Neuron (in vitro differentiated cells): ENCODE measurements around the gene ARFRP1.
"Not testable (repeated sequence)": the region's sequence is repeated elsewhere in the genome, so short reads cannot be mapped to it uniquely, and the experiment has no call there.

Experiments
- H2AFZ ChIP-seq: one replicate; pipeline ENCODE4 v1.6.1; 2013; ENCODE audit warnings: low read depth, mild to moderate bottlenecking, inconsistent platforms, low read length, moderate library complexity
- H3K27me3 ChIP-seq: one replicate; pipeline ENCODE4 v1.6.1; 2013; ENCODE audit warnings: low read length; ENCODE audit not compliant: insufficient read depth
- H3K36me3 ChIP-seq: one replicate; pipeline ENCODE4 v1.6.1; 2013; ENCODE audit warnings: low read length; ENCODE audit not compliant: insufficient read depth
- H3K4me1 ChIP-seq: one replicate; pipeline ENCODE4 v1.6.1; 2013; ENCODE audit warnings: low read length; ENCODE audit not compliant: insufficient read depth
- H3K4me3 ChIP-seq: 2 replicates; pipeline ENCODE4 v1.5.1; 2013; ENCODE audit warnings: mild to moderate bottlenecking, low read length, moderate library complexity
- H3K9me3 ChIP-seq: one replicate; pipeline ENCODE4 v1.6.1; 2013; ENCODE audit warnings: low read length

ARFRP1 gene

GRCh38 chr20:63682384-63683139, 25.2 kb downstream of the ARFRP1 start:
- Histone ChIP-seq H3K27me3 (no peaks in the 10 kb centered on the region), H2AFZ (no peak overlapping the region), H3K4me3 (no peak overlapping the region), H3K36me3 (peaks cover 28% of the 10 kb centered on the region), H3K9me3 (no peaks in the 10 kb centered on the region), H3K4me1 (peaks cover 17% of the 10 kb centered on the region)

GRCh38 chr20:63681609-63682142, 26.1 kb downstream of the ARFRP1 start:
- Histone ChIP-seq H3K4me1 (peaks cover 8% of the 10 kb centered on the region), H3K36me3 (peaks cover 28% of the 10 kb centered on the region)

GRCh38 chr20:63680857-63681608, 26.7 kb downstream of the ARFRP1 start:
- H3K9me3 ChIP-seq = no peaks in the 10 kb centered on the region
- H2AFZ ChIP-seq = no peak overlapping the region
- H3K4me3 ChIP-seq = no peak overlapping the region
- H3K4me1 ChIP-seq = peaks cover 2% of the 10 kb centered on the region
- no peaks in the 10 kb centered on the region for H3K27me3 ChIP-seq
- H3K36me3 ChIP-seq = peaks cover 32% of the 10 kb centered on the region

More at GRCh38 chr20:63681609-63682142, 26.1 kb downstream of the ARFRP1 start:
- no peak overlapping the region for H2AFZ ChIP-seq
- H3K9me3 ChIP-seq = no peaks in the 10 kb centered on the region
- no peaks in the 10 kb centered on the region for H3K27me3 ChIP-seq
- H3K4me3 ChIP-seq = no peak overlapping the region

GRCh38 chr20:63680427-63680826, 27.3 kb downstream of the ARFRP1 start:
- Histone ChIP-seq H3K4me1 (no peaks in the 10 kb centered on the region), H3K27me3 (no peaks in the 10 kb centered on the region), H3K4me3 (no peak overlapping the region), H2AFZ (no peak overlapping the region), H3K36me3 (peaks cover 38% of the 10 kb centered on the region), H3K9me3 (no peaks in the 10 kb centered on the region)

GRCh38 chr20:63679799-63680305, 27.9 kb downstream of the ARFRP1 start:
- Histone ChIP-seq H3K27me3 (no peaks in the 10 kb centered on the region), H2AFZ (no peak overlapping the region), H3K4me1 (no peaks in the 10 kb centered on the region), H3K4me3 (no peak overlapping the region), H3K36me3 (peaks cover 42% of the 10 kb centered on the region), H3K9me3 (no peaks in the 10 kb centered on the region)

GRCh38 chr20:63678667-63679465, 28.9 kb downstream of the ARFRP1 start:
- no peak overlapping the region for H3K4me3 ChIP-seq
- no peaks in the 10 kb centered on the region for H3K27me3 ChIP-seq
- H3K4me1 ChIP-seq = no peaks in the 10 kb centered on the region
- H3K36me3 ChIP-seq = peaks cover 50% of the 10 kb centered on the region
- no peaks in the 10 kb centered on the region for H3K9me3 ChIP-seq
- no peak overlapping the region for H2AFZ ChIP-seq

GRCh38 chr20:63678071-63678470, 29.7 kb downstream of the ARFRP1 start:
- H3K27me3 ChIP-seq = no peaks in the 10 kb centered on the region
- peaks cover 53% of the 10 kb centered on the region for H3K36me3 ChIP-seq
- no peaks in the 10 kb centered on the region for H3K4me1 ChIP-seq
- H3K9me3 ChIP-seq = no peaks in the 10 kb centered on the region
- no peak overlapping the region for H2AFZ ChIP-seq
- no peak overlapping the region for H3K4me3 ChIP-seq

- Histone ChIP-seq H3K27me3 (no peaks in the 10 kb centered on the region), H3K36me3 (peaks cover 55% of the 10 kb centered on the region), H3K4me1 (no peaks in the 10 kb centered on the region), H2AFZ (no peak overlapping the region), H3K4me3 (no peak overlapping the region), H3K9me3 (no peaks in the 10 kb centered on the region)
These were observed 32.0 kb downstream of the ARFRP1 start for GRCh38 chr20:63675681-63676368.

GRCh38 chr20:63673951-63674350, 33.8 kb downstream of the ARFRP1 start:
- Histone ChIP-seq H3K9me3 (no peaks in the 10 kb centered on the region), H3K27me3 (no peaks in the 10 kb centered on the region), H3K36me3 (peaks cover 52% of the 10 kb centered on the region), H3K4me1 (no peaks in the 10 kb centered on the region), H3K4me3 (no peak overlapping the region), H2AFZ (no peak overlapping the region)

GRCh38 chr20:63672666-63673065, 35.1 kb downstream of the ARFRP1 start:
- H3K27me3 ChIP-seq = no peaks in the 10 kb centered on the region
- H2AFZ ChIP-seq = no peak overlapping the region
- no peaks in the 10 kb centered on the region for H3K9me3 ChIP-seq
- H3K4me1 ChIP-seq = no peaks in the 10 kb centered on the region
- H3K36me3 ChIP-seq = peaks cover 51% of the 10 kb centered on the region
- H3K4me3 ChIP-seq = no peak overlapping the region

- H2AFZ ChIP-seq, H3K9me3 ChIP-seq, H3K4me1 ChIP-seq, H3K4me3 ChIP-seq, H3K27me3 ChIP-seq: not testable (repeated sequence)
- H3K36me3 ChIP-seq = peaks cover 58% of the 10 kb centered on the region
These were observed 36.1 kb downstream of the ARFRP1 start for GRCh38 chr20:63671695-63672094.

GRCh38 chr20:63668351-63668750, 39.4 kb downstream of the ARFRP1 start:
- no peak overlapping the region for H2AFZ ChIP-seq
- no peaks in the 10 kb centered on the region for H3K27me3 ChIP-seq
- no peaks in the 10 kb centered on the region for H3K4me1 ChIP-seq
- H3K9me3 ChIP-seq = no peaks in the 10 kb centered on the region
- H3K4me3 ChIP-seq = no peak overlapping the region
- peaks cover 40% of the 10 kb centered on the region for H3K36me3 ChIP-seq
